Uterus (tissue), 2 donors: ENCODE measurements around the gene OR10A7.

ENCODE experiments used
- POLR2A ChIP-seq, 2 donors: fragments of 450-650 bp; IDR thresholded peaks; one replicate each; pipeline ENCODE4 v1.6.1; 2016; ENCODE audit warnings: antibody characterized with exemption in 2 of 2, mild to moderate bottlenecking in 1 of 2, moderate library complexity in 1 of 2
- TF ChIP-seq, protein P1 (sequence below), 4 experiments: fragments of 200-600 bp in 2 of 4; fragments of 450-650 bp in 2 of 4; sonication (generic) in 2 of 4; IDR thresholded peaks; one replicate each; pipeline ENCODE4 v1.5.1; 2016 to 2019; ENCODE audit warnings: antibody characterized with exemption in 4 of 4, mild to moderate bottlenecking in 2 of 4, moderate library complexity in 1 of 4

DNA sequence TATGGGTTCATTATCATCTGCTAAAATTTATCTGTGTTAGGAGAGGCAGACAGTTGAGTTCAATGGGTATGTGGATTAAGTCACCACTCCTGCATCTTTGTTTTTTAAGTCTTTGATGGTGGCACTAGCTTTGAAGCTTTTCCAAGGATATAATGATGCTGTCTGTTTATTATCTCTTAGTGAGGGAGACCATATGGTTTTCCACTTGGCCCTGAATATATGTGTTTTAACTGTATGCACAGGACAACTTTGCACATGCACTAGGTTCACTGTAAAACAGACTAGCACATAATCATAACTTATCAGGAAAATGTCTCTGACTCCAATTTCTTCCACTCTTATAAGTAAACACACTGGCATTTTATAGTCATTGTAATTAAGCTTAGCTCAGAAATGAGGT, 32.5 kb downstream of the OR10A7 start:
- no peak for TF ChIP-seq POLR2A (IDR thresholded peaks at IDR 0.05)
- TF ChIP-seq, protein P1, sequence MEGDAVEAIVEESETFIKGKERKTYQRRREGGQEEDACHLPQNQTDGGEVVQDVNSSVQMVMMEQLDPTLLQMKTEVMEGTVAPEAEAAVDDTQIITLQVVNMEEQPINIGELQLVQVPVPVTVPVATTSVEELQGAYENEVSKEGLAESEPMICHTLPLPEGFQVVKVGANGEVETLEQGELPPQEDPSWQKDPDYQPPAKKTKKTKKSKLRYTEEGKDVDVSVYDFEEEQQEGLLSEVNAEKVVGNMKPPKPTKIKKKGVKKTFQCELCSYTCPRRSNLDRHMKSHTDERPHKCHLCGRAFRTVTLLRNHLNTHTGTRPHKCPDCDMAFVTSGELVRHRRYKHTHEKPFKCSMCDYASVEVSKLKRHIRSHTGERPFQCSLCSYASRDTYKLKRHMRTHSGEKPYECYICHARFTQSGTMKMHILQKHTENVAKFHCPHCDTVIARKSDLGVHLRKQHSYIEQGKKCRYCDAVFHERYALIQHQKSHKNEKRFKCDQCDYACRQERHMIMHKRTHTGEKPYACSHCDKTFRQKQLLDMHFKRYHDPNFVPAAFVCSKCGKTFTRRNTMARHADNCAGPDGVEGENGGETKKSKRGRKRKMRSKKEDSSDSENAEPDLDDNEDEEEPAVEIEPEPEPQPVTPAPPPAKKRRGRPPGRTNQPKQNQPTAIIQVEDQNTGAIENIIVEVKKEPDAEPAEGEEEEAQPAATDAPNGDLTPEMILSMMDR (IDR thresholded peaks at IDR 0.05), result no peak
